ENCODE measurements around the gene ATP5F1E. TPM values are rescaled to one million over a fixed set of nuclear protein-coding genes. Genes with fewer than 3 reads are reported as not detected.
A peak's percentile ranks its signal among the peaks of the same experiment; 100 is the strongest.

Gene ATP5F1E
- 146 TPM for polyA plus RNA-seq (2012; ENCODE audit: low read depth, missing spikeins)

- DNase-seq (ENCODE audit: insufficient read length, low spot score) (peak; percentile 86), FAIRE-seq (peak; percentile 78)
- TF ChIP-seq SPI1 (IDR thresholded peaks at IDR 0.05; ENCODE audit: low read depth, low read length) (peak; percentile 31; the same call in 1 of the 2 replicates), TAF1 (IDR thresholded peaks at IDR 0.05; ENCODE audit: low read depth, low read length) (peak; percentile 70), POU2F2 (IDR thresholded peaks at IDR 0.05; ENCODE audit: low read depth, low read length) (peak; percentile 74; the same call in 1 of the 2 replicates), POLR2AphosphoS5 (IDR thresholded peaks at IDR 0.05; ENCODE audit: low read depth, low read length) (peak; percentile 93), POLR2A (IDR thresholded peaks at IDR 0.05; ENCODE audit: low read depth, low read length) (peak; percentile 94), PAX5 (IDR thresholded peaks at IDR 0.05; ENCODE audit: insufficient read depth, low read length, severe bottlenecking) (no peak)
Observed at GRCh38 chr20:59032023-59032712, at the start of gene ATP5F1E. ATP5F1E (minus strand) TSS chr20:59032335; CDS start chr20:59032251, 84 bp downstream.

DNA sequence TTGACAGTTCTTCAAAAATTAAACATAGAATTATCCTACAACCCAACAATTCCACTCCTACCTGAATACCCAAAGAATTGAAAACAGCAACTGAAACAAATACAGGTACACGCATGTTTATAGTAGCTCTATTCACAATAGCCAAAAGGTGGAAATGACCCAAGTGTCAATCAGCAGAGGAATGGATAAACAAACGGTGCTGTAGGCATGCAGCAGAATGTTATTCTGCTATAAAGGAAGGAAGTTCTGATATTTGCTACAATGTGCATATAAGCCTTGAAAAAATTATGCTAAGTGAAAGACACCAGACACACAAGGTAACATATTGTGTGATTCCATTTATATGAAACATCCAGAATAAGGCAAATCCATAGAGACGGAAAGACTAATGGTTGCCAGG, 48.9 kb upstream of the ATP5F1E start:
- TF ChIP-seq POLR2AphosphoS5 (IDR thresholded peaks at IDR 0.05; ENCODE audit: low read depth, low read length) (no peak), POLR2A (IDR thresholded peaks at IDR 0.05; ENCODE audit: low read depth, low read length) (no peak), SPI1 (IDR thresholded peaks at IDR 0.05; ENCODE audit: low read depth, low read length) (no peak), POU2F2 (IDR thresholded peaks at IDR 0.05; ENCODE audit: low read depth, low read length) (no peak), PAX5 (IDR thresholded peaks at IDR 0.05; ENCODE audit: insufficient read depth, low read length, severe bottlenecking) (no peak), TAF1 (IDR thresholded peaks at IDR 0.05; ENCODE audit: low read depth, low read length) (no peak)
- DNase-seq (ENCODE audit: insufficient read length, low spot score) (no peak), FAIRE-seq (no peak)

DNA sequence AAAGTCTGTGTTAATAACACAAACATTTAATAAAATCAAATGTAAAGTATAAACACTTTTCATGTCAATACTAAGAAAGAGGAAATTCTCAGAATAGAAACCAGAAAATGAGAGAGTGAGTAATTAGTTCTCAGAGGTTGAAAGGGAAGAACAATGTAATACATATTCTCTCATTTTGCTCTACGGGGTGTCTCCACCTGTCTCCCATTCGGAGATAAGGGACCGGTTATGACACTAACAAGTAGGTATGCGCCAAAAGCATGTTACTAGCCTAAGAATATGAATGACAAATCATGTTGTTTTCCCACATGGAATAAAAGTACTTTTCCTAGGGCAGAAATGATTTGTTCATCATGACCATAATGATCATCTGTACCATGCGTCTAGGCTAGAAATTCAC, 46.1 kb upstream of the ATP5F1E start:
- peak; percentile 16 for FAIRE-seq
- TF ChIP-seq POLR2A (IDR thresholded peaks at IDR 0.05; ENCODE audit: low read depth, low read length) (no peak), POLR2AphosphoS5 (IDR thresholded peaks at IDR 0.05; ENCODE audit: low read depth, low read length) (no peak)
- DNase-seq (ENCODE audit: insufficient read length, low spot score), result no peak

DNA sequence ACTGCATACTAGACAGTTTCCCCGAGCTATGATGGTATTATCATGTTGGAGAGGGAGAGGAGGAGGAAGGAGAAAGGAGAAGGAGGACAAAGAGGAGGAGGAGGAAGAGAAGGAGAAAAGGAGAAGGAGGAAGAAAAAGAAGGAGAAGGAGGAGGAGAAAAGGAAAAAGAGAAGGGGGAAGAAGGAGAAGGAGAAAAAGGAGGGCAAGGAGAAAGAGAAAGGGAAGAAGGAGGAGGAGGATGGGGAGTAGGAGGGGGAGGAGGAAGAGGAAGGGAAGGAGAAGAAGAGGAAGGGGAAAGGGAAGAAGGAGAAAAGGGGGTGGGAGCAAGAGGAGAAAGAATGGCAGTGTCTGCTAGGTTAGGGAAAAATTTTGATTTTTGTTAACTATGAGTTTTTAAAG, 45.6 kb upstream of the ATP5F1E start:
- no peak for FAIRE-seq
- no peak for DNase-seq (ENCODE audit: insufficient read length, low spot score)
- TF ChIP-seq SPI1 (IDR thresholded peaks at IDR 0.05; ENCODE audit: low read depth, low read length), result no peak
- no peak for TF ChIP-seq TAF1 (IDR thresholded peaks at IDR 0.05; ENCODE audit: low read depth, low read length)

DNA sequence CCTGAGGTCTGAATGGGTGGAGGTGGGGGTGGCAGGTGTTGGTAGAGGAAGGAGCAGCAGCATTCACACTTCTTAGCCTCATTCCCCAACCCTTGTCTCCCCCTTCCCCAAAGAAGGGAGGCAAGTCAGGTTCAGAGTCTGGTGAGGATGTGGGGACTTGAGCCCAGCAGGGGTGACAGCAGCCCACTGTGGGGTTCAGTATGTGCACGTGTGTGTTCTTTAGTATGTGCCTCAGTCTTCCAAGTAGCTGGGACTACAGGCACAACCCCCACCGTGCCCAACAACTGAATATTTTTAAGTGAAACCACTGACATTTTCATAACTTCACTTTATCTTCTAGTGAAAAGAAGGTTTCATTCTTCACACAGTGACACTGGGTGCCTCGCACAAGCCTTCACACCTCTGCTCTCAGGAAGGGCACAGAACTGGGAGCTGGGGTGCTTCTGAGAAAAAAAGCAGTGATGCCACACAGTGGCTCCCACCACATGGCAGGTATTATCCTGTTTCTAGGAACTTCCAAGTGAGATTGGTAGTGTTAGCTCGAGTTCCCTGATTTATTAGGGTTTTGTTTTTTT, 43.9 kb upstream of the ATP5F1E start:
- TF ChIP-seq POLR2A (IDR thresholded peaks at IDR 0.05; ENCODE audit: low read depth, low read length), result no peak
- TF ChIP-seq POU2F2 (IDR thresholded peaks at IDR 0.05; ENCODE audit: low read depth, low read length), result no peak
- DNase-seq (ENCODE audit: insufficient read length, low spot score), result no peak
- FAIRE-seq, result no peak

DNA sequence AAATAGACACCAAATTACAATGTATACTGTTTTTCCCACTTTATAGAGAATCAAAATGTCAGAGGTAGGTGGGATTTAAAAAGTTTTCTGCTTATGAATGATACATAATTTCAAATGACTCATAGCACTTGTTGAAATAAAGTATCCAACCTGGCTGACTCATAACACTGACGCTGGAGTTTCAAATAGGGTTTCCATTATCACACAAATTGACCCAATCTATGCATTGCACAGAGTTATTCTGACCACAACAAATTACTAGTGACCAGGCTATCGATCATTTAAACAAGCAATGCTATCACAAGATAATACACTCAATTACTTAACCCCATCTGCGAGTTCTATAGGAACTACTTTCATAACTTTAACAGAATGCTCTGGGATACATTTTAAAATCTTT, 42.3 kb upstream of the ATP5F1E start:
- no peak for DNase-seq (ENCODE audit: insufficient read length, low spot score)
- TF ChIP-seq POU2F2 (IDR thresholded peaks at IDR 0.05; ENCODE audit: low read depth, low read length), result no peak
- TF ChIP-seq PAX5 (IDR thresholded peaks at IDR 0.05; ENCODE audit: insufficient read depth, low read length, severe bottlenecking), result no peak
- no peak for TF ChIP-seq TAF1 (IDR thresholded peaks at IDR 0.05; ENCODE audit: low read depth, low read length)
- FAIRE-seq, result no peak

GRCh38 chr20:59073582-59073981, 41.4 kb upstream of the ATP5F1E start:
- FAIRE-seq, result no peak
- DNase-seq (ENCODE audit: insufficient read length, low spot score), result no peak
- no peak for TF ChIP-seq POLR2A (IDR thresholded peaks at IDR 0.05; ENCODE audit: low read depth, low read length)
- no peak for TF ChIP-seq POLR2AphosphoS5 (IDR thresholded peaks at IDR 0.05; ENCODE audit: low read depth, low read length)
- TF ChIP-seq PAX5 (IDR thresholded peaks at IDR 0.05; ENCODE audit: insufficient read depth, low read length, severe bottlenecking), result no peak
- no peak for TF ChIP-seq POU2F2 (IDR thresholded peaks at IDR 0.05; ENCODE audit: low read depth, low read length)
- TF ChIP-seq TAF1 (IDR thresholded peaks at IDR 0.05; ENCODE audit: low read depth, low read length), result no peak
- no peak for TF ChIP-seq SPI1 (IDR thresholded peaks at IDR 0.05; ENCODE audit: low read depth, low read length)

DNA sequence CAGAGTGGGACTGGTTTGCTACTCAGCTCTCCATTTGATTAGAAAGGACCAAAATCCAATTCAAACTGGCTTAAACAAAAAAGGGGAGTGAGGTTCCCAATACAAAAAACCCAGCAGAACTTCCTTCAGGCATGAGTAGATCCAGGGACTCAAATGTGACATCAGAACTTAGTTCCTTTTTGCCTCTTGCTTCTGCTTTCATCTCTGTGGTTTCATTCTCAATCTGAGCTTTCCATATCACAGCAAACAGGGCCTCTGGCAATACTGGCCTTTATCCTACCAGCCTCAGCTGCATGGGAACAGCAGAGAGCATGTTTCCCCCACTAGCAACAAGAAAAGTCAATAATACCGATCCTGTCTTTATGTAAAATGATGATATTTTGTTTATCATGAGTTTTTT, 39.1 kb upstream of the ATP5F1E start:
- DNase-seq (ENCODE audit: insufficient read length, low spot score) (peak; percentile 10), FAIRE-seq (no peak)
- no peak for TF ChIP-seq POU2F2 (IDR thresholded peaks at IDR 0.05; ENCODE audit: low read depth, low read length)
- no peak for TF ChIP-seq TAF1 (IDR thresholded peaks at IDR 0.05; ENCODE audit: low read depth, low read length)
- no peak for TF ChIP-seq POLR2A (IDR thresholded peaks at IDR 0.05; ENCODE audit: low read depth, low read length)
- no peak for TF ChIP-seq SPI1 (IDR thresholded peaks at IDR 0.05; ENCODE audit: low read depth, low read length)
- TF ChIP-seq POLR2AphosphoS5 (IDR thresholded peaks at IDR 0.05; ENCODE audit: low read depth, low read length), result no peak
- no peak for TF ChIP-seq PAX5 (IDR thresholded peaks at IDR 0.05; ENCODE audit: insufficient read depth, low read length, severe bottlenecking)

DNA sequence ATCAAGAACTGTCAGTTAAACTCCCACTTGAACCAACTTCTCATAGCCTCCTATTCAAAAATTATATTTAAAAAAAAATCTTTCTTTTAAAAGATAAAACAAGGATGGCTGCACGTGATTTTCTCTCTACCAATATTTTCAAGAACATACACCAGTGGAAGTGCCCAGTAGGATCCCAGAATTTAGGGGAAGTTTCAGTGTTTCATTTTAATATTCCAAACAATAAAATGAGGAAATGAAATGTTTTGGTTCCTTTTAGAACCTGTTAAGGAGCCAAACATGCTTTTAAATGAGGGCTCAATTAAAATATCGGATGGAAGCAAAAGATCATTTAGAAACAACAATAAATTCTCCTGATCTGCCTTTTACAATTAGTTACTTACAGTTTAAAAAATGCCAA, 36.9 kb upstream of the ATP5F1E start:
- TF ChIP-seq POU2F2 (IDR thresholded peaks at IDR 0.05; ENCODE audit: low read depth, low read length) (no peak), POLR2AphosphoS5 (IDR thresholded peaks at IDR 0.05; ENCODE audit: low read depth, low read length) (no peak), PAX5 (IDR thresholded peaks at IDR 0.05; ENCODE audit: insufficient read depth, low read length, severe bottlenecking) (no peak)
- DNase-seq (ENCODE audit: insufficient read length, low spot score) (no peak), FAIRE-seq (no peak)

- DNase-seq (ENCODE audit: insufficient read length, low spot score), result no peak
- TF ChIP-seq TAF1 (IDR thresholded peaks at IDR 0.05; ENCODE audit: low read depth, low read length) (no peak), POLR2AphosphoS5 (IDR thresholded peaks at IDR 0.05; ENCODE audit: low read depth, low read length) (no peak), SPI1 (IDR thresholded peaks at IDR 0.05; ENCODE audit: low read depth, low read length) (no peak), PAX5 (IDR thresholded peaks at IDR 0.05; ENCODE audit: insufficient read depth, low read length, severe bottlenecking) (no peak), POLR2A (IDR thresholded peaks at IDR 0.05; ENCODE audit: low read depth, low read length) (no peak), POU2F2 (IDR thresholded peaks at IDR 0.05; ENCODE audit: low read depth, low read length) (no peak)
- FAIRE-seq, result no peak
Observed at GRCh38 chr20:59068534-59068933, 36.4 kb upstream of the ATP5F1E start.

Measured in GM12891 (cell line).